HepG2 (cell line): Measurements from ENCODE around the gene TM9SF4. TPM values are rescaled to one million over a fixed set of nuclear protein-coding genes. Genes with fewer than 3 reads are reported as not detected.
A peak's percentile ranks its signal among the peaks of the same experiment; 100 is the strongest.

ENCODE experiments used
- CEBPG ChIP-seq: IDR thresholded peaks from 2 replicates; pipeline ENCODE4 v1.6.1; 2016
- DMAP1 ChIP-seq: IDR thresholded peaks from 2 replicates; pipeline ENCODE4 v1.6.1; 2016
- DR1 ChIP-seq: sonication (generic); formaldehyde crosslinking; IDR thresholded peaks from 2 replicates; pipeline ENCODE4 v1.8.0; 2021; ENCODE audit warnings: mild to moderate bottlenecking, missing genetic modification reagents, inconsistent platforms
- FOXM1 ChIP-seq: sonication (generic); formaldehyde crosslinking; IDR thresholded peaks from 2 replicates; pipeline ENCODE4 v1.5.0; 2020; ENCODE audit warnings: missing genetic modification reagents
- HNF4A ChIP-seq: sonication (generic); formaldehyde crosslinking; IDR thresholded peaks from 2 replicates; pipeline ENCODE4 v1.4.0; 2020; ENCODE audit warnings: missing genetic modification reagents
- MXI1 ChIP-seq: IDR thresholded peaks from 3 replicates; pipeline ENCODE4 v1.6.1; 2012; ENCODE audit warnings: low read depth, low read length, inconsistent platforms, borderline replicate concordance
- RBM22 ChIP-seq: fragments of 200-400 bp; formaldehyde crosslinking; optimal IDR thresholded peaks from 2 replicates; pipeline ENCODE3; 2017; ENCODE audit warnings: mild to moderate bottlenecking, low read length, moderate library complexity
- SP1 ChIP-seq, 2 experiments: fragments of 450-650 bp in 1 of 2; sonication (generic) in 1 of 2; formaldehyde crosslinking in 1 of 2; IDR thresholded peaks; 2 replicates each; pipeline versions ENCODE4 v1.4.0 to v1.6.1; 2016 to 2020; ENCODE audit warnings: missing genetic modification reagents in 1 of 2
- ZBTB20 ChIP-seq: sonication (generic); formaldehyde crosslinking; IDR thresholded peaks from 2 replicates; pipeline ENCODE4 v1.8.1; 2023; ENCODE audit warnings: missing genetic modification reagents, low read depth, mild to moderate bottlenecking, borderline replicate concordance
- ZHX2 ChIP-seq, 2 experiments: sonication (generic) in 1 of 2; formaldehyde crosslinking in 1 of 2; IDR thresholded peaks; 2 replicates each; pipeline versions ENCODE4 v1.6.1 to v1.9.0; 2014 to 2022; ENCODE audit warnings: antibody characterized with exemption in 1 of 2, borderline replicate concordance in 1 of 2, inconsistent platforms in 1 of 2, low read depth in 1 of 2, missing genetic modification reagents in 1 of 2
- ZNF296 ChIP-seq: sonication (generic); formaldehyde crosslinking; conservative IDR thresholded peaks from 2 replicates; pipeline ENCODE4 v1.5.0; 2020; ENCODE audit warnings: mild to moderate bottlenecking, missing genetic modification reagents
- ZNF577 ChIP-seq: sonication (generic); formaldehyde crosslinking; IDR thresholded peaks from 2 replicates; pipeline ENCODE4 v1.4.0; 2020; ENCODE audit warnings: mild to moderate bottlenecking, low read depth, missing genetic modification reagents, borderline replicate concordance
- ZNF580 ChIP-seq: IDR thresholded peaks from 2 replicates; pipeline ENCODE4 v1.6.1; 2016; ENCODE audit warnings: low read depth, borderline replicate concordance
- ZNF737 ChIP-seq: sonication (generic); formaldehyde crosslinking; IDR thresholded peaks from 2 replicates; pipeline ENCODE4 v1.5.0; 2020; ENCODE audit warnings: missing genetic modification reagents, mild to moderate bottlenecking, borderline replicate concordance
- polyA plus RNA-seq, 8 experiments: library from polyadenylated mRNA; depleted of rRNA in 3 of 8; stranded (reverse) in 7 of 8; unstranded in 1 of 8; fragments of >200 nt; fragmentation: Illumina TruSeq in 4 of 8; extraction: Trizol in 4 of 8; gene quantifications; 2 replicates each; pipeline versions ENCODE4 v1.2.1 to v1.2.3, GENCODE V29; 2011 to 2016; ENCODE audit warnings: low read depth in 4 of 8, missing spikeins in 1 of 8, mixed read lengths in 1 of 8; ENCODE audit not compliant: insufficient read depth in 1 of 8
- total RNA-seq, 5 experiments: library from RNA; depleted of rRNA; stranded (reverse); fragments of >200 nt; fragmentation: Illumina TruSeq; extraction: Trizol; gene quantifications; 2 replicates each; pipeline ENCODE4 v1.2.3, GENCODE V29; 2016; ENCODE audit warnings: low read depth in 1 of 5
- TF ChIP-seq, protein P1 (sequence below): sonication (generic); formaldehyde crosslinking; IDR thresholded peaks from 2 replicates; pipeline ENCODE4 v1.4.0; 2020; ENCODE audit warnings: low read depth, mild to moderate bottlenecking, missing genetic modification reagents
- TF ChIP-seq, protein P2 (sequence below), 2 experiments: fragments of 450-650 bp in 1 of 2; sonication (generic) in 1 of 2; formaldehyde crosslinking; IDR thresholded peaks; 2 replicates each; pipeline versions ENCODE4 v1.5.0 to v1.8.0; 2020 to 2022; ENCODE audit warnings: mild to moderate bottlenecking in 1 of 2, missing genetic modification reagents in 1 of 2
- TF ChIP-seq, protein P3 (sequence below): sonication (generic); formaldehyde crosslinking; IDR thresholded peaks from 2 replicates; pipeline ENCODE4 v1.8.0; 2022; ENCODE audit warnings: mild to moderate bottlenecking, missing genetic modification reagents; ENCODE audit not compliant: insufficient replicate concordance

The TM9SF4 gene
- total and polyA plus RNA-seq, 2 of the 13 experiments (the other 11 are each of a cell fraction or from before 2014, with no cell fraction given) = 53.5 to 171 TPM

GRCh38 chr20:32109392-32110172 is at the start of gene TM9SF4 (continued):
- TF ChIP-seq, protein P1, sequence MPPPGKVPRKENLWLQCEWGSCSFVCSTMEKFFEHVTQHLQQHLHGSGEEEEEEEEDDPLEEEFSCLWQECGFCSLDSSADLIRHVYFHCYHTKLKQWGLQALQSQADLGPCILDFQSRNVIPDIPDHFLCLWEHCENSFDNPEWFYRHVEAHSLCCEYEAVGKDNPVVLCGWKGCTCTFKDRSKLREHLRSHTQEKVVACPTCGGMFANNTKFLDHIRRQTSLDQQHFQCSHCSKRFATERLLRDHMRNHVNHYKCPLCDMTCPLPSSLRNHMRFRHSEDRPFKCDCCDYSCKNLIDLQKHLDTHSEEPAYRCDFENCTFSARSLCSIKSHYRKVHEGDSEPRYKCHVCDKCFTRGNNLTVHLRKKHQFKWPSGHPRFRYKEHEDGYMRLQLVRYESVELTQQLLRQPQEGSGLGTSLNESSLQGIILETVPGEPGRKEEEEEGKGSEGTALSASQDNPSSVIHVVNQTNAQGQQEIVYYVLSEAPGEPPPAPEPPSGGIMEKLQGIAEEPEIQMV (CRISPR knock-in tag) = peak; percentile 95
- TF ChIP-seq ZNF580 = peak; percentile 98
- TF ChIP-seq ZBTB20 (CRISPR knock-in tag) = peak; percentile 92
- no peak; the same call in 1 of the 2 replicates for TF ChIP-seq ZNF737 (CRISPR knock-in tag)
- TF ChIP-seq HNF4A = no peak; the same call in 1 of the 2 replicates
- TF ChIP-seq SP1 (IDR thresholded peaks at IDR 0.05) = no peak
- TF ChIP-seq SP1 (CRISPR knock-in tag; IDR thresholded peaks at IDR 0.05) = peak; percentile 85
- peak; percentile 43 for TF ChIP-seq CEBPG (CRISPR knock-in tag)
- TF ChIP-seq ZHX2 (IDR thresholded peaks at IDR 0.05; ENCODE audit: low read depth) = peak; percentile 100
- peak; percentile 92 for TF ChIP-seq ZHX2 (CRISPR knock-in tag; IDR thresholded peaks at IDR 0.05; ENCODE audit: borderline replicate concordance)
- TF ChIP-seq, protein P2, sequence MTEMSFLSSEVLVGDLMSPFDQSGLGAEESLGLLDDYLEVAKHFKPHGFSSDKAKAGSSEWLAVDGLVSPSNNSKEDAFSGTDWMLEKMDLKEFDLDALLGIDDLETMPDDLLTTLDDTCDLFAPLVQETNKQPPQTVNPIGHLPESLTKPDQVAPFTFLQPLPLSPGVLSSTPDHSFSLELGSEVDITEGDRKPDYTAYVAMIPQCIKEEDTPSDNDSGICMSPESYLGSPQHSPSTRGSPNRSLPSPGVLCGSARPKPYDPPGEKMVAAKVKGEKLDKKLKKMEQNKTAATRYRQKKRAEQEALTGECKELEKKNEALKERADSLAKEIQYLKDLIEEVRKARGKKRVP (CRISPR knock-in tag; IDR thresholded peaks at IDR 0.05) = peak in 1 of 2 experiments; percentile 63; a peak in 1 of 4 replicates
- TF ChIP-seq RBM22 = peak; percentile 60
- TF ChIP-seq FOXM1 (CRISPR knock-in tag) = 0 out of 2 replicates have a peak, but pooled peaks have one; percentile 76
- TF ChIP-seq MXI1 = peak; percentile 87; the same call in 2 of the 3 replicates
- TF ChIP-seq, protein P3, sequence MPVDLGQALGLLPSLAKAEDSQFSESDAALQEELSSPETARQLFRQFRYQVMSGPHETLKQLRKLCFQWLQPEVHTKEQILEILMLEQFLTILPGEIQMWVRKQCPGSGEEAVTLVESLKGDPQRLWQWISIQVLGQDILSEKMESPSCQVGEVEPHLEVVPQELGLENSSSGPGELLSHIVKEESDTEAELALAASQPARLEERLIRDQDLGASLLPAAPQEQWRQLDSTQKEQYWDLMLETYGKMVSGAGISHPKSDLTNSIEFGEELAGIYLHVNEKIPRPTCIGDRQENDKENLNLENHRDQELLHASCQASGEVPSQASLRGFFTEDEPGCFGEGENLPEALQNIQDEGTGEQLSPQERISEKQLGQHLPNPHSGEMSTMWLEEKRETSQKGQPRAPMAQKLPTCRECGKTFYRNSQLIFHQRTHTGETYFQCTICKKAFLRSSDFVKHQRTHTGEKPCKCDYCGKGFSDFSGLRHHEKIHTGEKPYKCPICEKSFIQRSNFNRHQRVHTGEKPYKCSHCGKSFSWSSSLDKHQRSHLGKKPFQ (CRISPR knock-in tag) = peak; percentile 95
- peak; percentile 85 for TF ChIP-seq DR1 (CRISPR knock-in tag)
- peak; percentile 95 for TF ChIP-seq ZNF296 (CRISPR knock-in tag)
- TF ChIP-seq DMAP1 (CRISPR knock-in tag) = peak; percentile 100
- peak; percentile 80; the same call in 1 of the 2 replicates for TF ChIP-seq ZNF577
